Keratinocyte (primary cell): Measurements from ENCODE around the gene SOS1. TPM values are rescaled to one million over a fixed set of nuclear protein-coding genes. Genes with fewer than 3 reads are reported as not detected.

ENCODE experiments used
- DNase-seq: peaks from one replicate; pipeline ENCODE4 v3.0.0-alpha.2; 2011; ENCODE audit warnings: low read depth, missing footprints, low spot score
- FAIRE-seq: peaks from 2 replicates; lab custom pipeline; 2011; peaks lifted over from hg19 to GRCh38; lab: Jason Lieb, UNC
- H2AFZ ChIP-seq: 2 replicates; pipeline ENCODE4 v1.6.0; 2012; ENCODE audit warnings: low read length, control low read depth, inconsistent platforms; ENCODE audit not compliant: control insufficient read depth
- H3K27ac ChIP-seq: 2 replicates; pipeline ENCODE4 v1.5.1; 2011; ENCODE audit warnings: low read length; ENCODE audit not compliant: control insufficient read depth, insufficient read depth
- H3K27me3 ChIP-seq: 3 replicates; pipeline ENCODE4 v1.6.0; 2011; ENCODE audit warnings: low read length; ENCODE audit not compliant: control insufficient read depth, insufficient read depth; ENCODE audit errors: extremely low read depth
- H3K36me3 ChIP-seq, 2 experiments: 2 replicates in 1 of 2; 3 replicates in 1 of 2; pipeline ENCODE4 v1.5.1; 2011; ENCODE audit warnings: low read length in 2 of 2, mild to moderate bottlenecking in 1 of 2; ENCODE audit not compliant: control insufficient read depth in 2 of 2, insufficient read depth in 2 of 2; ENCODE audit errors: extremely low read depth in 1 of 2
- H3K4me1 ChIP-seq: 3 replicates; pipeline ENCODE4 v1.5.1; 2011; ENCODE audit warnings: low read length; ENCODE audit not compliant: control insufficient read depth, insufficient read depth; ENCODE audit errors: extremely low read depth
- H3K4me2 ChIP-seq: 3 replicates; pipeline ENCODE4 v1.6.0; 2011; ENCODE audit warnings: low read depth, low read length; ENCODE audit not compliant: control insufficient read depth, insufficient read depth; ENCODE audit errors: extremely low read depth
- H3K4me3 ChIP-seq, 3 experiments: fragments of 200-600 bp in 1 of 3; sonication (generic) in 1 of 3; 2 replicates in 2 of 3; 3 replicates in 1 of 3; pipeline ENCODE4 v1.5.1; 2011 to 2016; ENCODE audit warnings: low read length in 3 of 3, mild to moderate bottlenecking in 3 of 3, control low read depth in 2 of 3, inconsistent platforms in 1 of 3, low read depth in 1 of 3, mixed read lengths in 1 of 3, mixed run types in 1 of 3, moderate library complexity in 1 of 3; ENCODE audit not compliant: control insufficient read depth in 2 of 3, insufficient read depth in 2 of 3; ENCODE audit errors: extremely low read depth in 1 of 3
- H3K79me2 ChIP-seq: 2 replicates; pipeline ENCODE4 v1.6.0; 2012; ENCODE audit warnings: low read length; ENCODE audit not compliant: control insufficient read depth, insufficient read depth
- H3K9ac ChIP-seq: 3 replicates; pipeline ENCODE4 v1.6.0; 2011; ENCODE audit warnings: low read length; ENCODE audit not compliant: control insufficient read depth, insufficient read depth; ENCODE audit errors: extremely low read depth
- H3K9me1 ChIP-seq: 3 replicates; pipeline ENCODE4 v1.6.0; 2011; ENCODE audit warnings: low read length; ENCODE audit not compliant: control insufficient read depth, insufficient read depth; ENCODE audit errors: extremely low read depth
- H3K9me3 ChIP-seq: 2 replicates; pipeline ENCODE4 v1.5.1; 2012; ENCODE audit warnings: low read depth, low read length; ENCODE audit not compliant: control insufficient read depth
- H4K20me1 ChIP-seq: 3 replicates; pipeline ENCODE4 v1.6.0; 2011; ENCODE audit warnings: low read length; ENCODE audit not compliant: control insufficient read depth, insufficient read depth; ENCODE audit errors: extremely low read depth
- CTCF ChIP-seq, 3 experiments: IDR thresholded peaks in 1 of 3; conservative IDR thresholded peaks in 1 of 3; optimal IDR thresholded peaks in 1 of 3; 2 replicates in 2 of 3; 3 replicates in 1 of 3; pipeline versions ENCODE3 to v1.5.1; 2011; ENCODE audit warnings: low read length in 3 of 3, mild to moderate bottlenecking in 3 of 3, moderate library complexity in 2 of 3, control low read depth in 1 of 3, inconsistent platforms in 1 of 3; ENCODE audit not compliant: insufficient read depth in 2 of 3; ENCODE audit errors: extremely low read depth in 1 of 3
- EZH2 ChIP-seq: IDR thresholded peaks from one replicate; pipeline ENCODE4 v1.6.1; 2012; ENCODE audit warnings: inconsistent platforms, mild to moderate bottlenecking, low read length, moderate library complexity
- dilution Hi-C: fragments of 300-500 bp; cut with MboI; formaldehyde crosslinking; loops from one replicate; pipeline ENCODE4 v1.7.0; 2020; ENCODE audit warnings: low sequenced_read_pairs; ENCODE audit not compliant: extremely low pct_ligation_motif_present
- polyA plus RNA-seq, 5 experiments: library from polyadenylated mRNA; depleted of rRNA in 3 of 5; stranded (reverse) in 3 of 5; stranded (forward) in 1 of 5; unstranded in 1 of 5; fragments of >200 nt; gene quantifications; 1 replicate in 1 of 5; 2 replicates in 3 of 5; 3 replicates in 1 of 5; pipeline versions ENCODE4 v1.2.1 to v1.2.3, GENCODE V29; 2011 to 2012; ENCODE audit warnings: missing spikeins in 2 of 5, low read depth in 1 of 5, low replicate concordance in 1 of 5

The SOS1 gene
- polyA plus RNA-seq, 1 donor (not counting 4 experiments of a cell fraction or from before 2014, with no cell fraction given): 21.5 TPM

DNA sequence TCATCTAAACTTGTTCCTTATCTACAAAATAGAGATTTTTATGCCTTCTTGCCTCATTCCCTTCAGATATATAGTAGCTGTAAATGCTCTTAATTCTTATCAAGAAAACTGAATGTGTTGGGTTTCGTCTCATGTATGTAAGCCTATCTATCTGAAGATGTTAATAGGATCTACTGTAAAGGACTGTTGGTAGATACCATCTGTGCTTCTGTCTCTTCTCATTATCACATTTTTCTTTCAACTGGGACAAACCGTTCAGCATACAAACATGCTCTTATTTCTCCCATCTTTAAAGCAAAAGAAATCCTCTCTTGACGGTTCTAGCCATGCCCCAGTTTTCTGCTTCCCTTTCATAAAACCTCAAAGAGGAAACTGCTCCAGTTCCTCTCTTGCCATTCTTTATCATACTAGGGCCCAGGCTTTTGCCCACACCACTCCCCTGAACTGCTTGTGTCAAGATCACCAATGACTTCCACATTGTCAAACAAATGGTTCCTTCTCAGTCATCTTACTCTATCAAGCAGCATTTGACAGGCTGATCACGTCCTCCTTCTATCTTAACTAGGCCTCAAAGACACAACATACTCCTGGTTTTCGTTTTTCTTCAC, 142.5 kb downstream of the SOS1 start:
- H3K4me2 ChIP-seq: no peak overlapping the region
- no peak overlapping the region for H3K4me3 ChIP-seq
- H3K9ac ChIP-seq: no peak overlapping the region
- H3K27me3 ChIP-seq: no peaks in the 10 kb centered on the region
- no peaks in the 10 kb centered on the region for H4K20me1 ChIP-seq
- dilution Hi-C loops: no loop called here
- H3K79me2 ChIP-seq: no peaks in the 10 kb centered on the region
- H3K9me3 ChIP-seq: no peaks in the 10 kb centered on the region
- no peaks in the 10 kb centered on the region for H3K36me3 ChIP-seq
- H3K9me1 ChIP-seq: no peaks in the 10 kb centered on the region
- no peak overlapping the region for H2AFZ ChIP-seq
- H3K4me1 ChIP-seq: no peaks in the 10 kb centered on the region
- DNase-seq (no peak), FAIRE-seq (no peak)
- TF ChIP-seq EZH2 (no peak), CTCF (optimal IDR thresholded peaks at IDR 0.05 in 1 of 3, IDR thresholded peaks at IDR 0.05 in 1 of 3, conservative IDR thresholded peaks at IDR 0.05 in 1 of 3; ENCODE audit: extremely low read depth in 1 of 3, insufficient read depth in 2 of 3, low read length in 3 of 3) (no peak)
- no peak overlapping the region for H3K27ac ChIP-seq

DNA sequence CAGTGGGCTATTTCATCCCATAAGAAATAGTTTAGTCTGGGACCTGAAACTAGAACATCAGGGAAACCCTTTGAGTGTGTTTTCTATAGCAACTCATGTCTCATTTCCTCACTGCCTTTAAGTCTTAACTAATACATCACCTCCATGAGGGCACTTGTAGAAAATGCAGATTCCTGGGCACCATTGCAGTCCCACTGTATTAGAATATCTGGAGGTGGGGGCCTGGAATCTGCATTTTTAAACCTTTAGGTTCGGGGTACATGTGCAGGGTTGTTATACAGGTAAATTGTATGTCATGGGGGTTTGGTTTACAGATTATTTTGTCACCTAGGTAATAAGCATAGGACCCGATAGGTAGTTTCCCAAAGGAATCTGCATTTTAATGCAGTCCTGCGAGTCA, 143.8 kb downstream of the SOS1 start:
- Histone ChIP-seq H3K4me1 (no peaks in the 10 kb centered on the region), H3K36me3 (no peaks in the 10 kb centered on the region), H3K4me2 (no peak overlapping the region), H4K20me1 (no peaks in the 10 kb centered on the region), H2AFZ (no peak overlapping the region), H3K4me3 (no peak overlapping the region), H3K9me3 (no peaks in the 10 kb centered on the region), H3K27ac (no peak overlapping the region), H3K9me1 (no peaks in the 10 kb centered on the region), H3K27me3 (no peaks in the 10 kb centered on the region), H3K9ac (no peak overlapping the region), H3K79me2 (no peaks in the 10 kb centered on the region)
- DNase-seq: no peak
- FAIRE-seq: no peak
- dilution Hi-C loops: no loop called here
- TF ChIP-seq CTCF (optimal IDR thresholded peaks at IDR 0.05 in 1 of 3, IDR thresholded peaks at IDR 0.05 in 1 of 3, conservative IDR thresholded peaks at IDR 0.05 in 1 of 3; ENCODE audit: extremely low read depth in 1 of 3, insufficient read depth in 2 of 3, low read length in 3 of 3) (no peak), EZH2 (no peak)
